Activated CD4-positive, alpha-beta memory T cell treated with anti-CD3 and anti-CD28 coated beads for 36 hours (primary cell): Measurements from ENCODE around the gene KRT75. TPM values are rescaled to one million over a fixed set of nuclear protein-coding genes. Genes with fewer than 3 reads are reported as not detected.

Experiments used
- CTCF ChIA-PET: fragments of 350-600 bp; sonication (Branson Sonifier 250); formaldehyde crosslinking; loops from one replicate; lab custom pipeline; 2021; ENCODE audit warnings: antibody characterized with exemption, inconsistent platforms; lab: Charles Lee
- POLR2A ChIA-PET: fragments of 350-600 bp; sonication (Branson Sonifier 250); formaldehyde crosslinking; loops from one replicate; lab custom pipeline; 2021; ENCODE audit warnings: antibody characterized with exemption; lab: Charles Lee
- DNase-seq: peaks from one replicate; pipeline ENCODE4 v3.0.0-alpha.2; 2020
- H3K27ac Mint-ChIP-seq: one replicate; pipeline ENCODE4 v1.8.0; 2021; ENCODE audit warnings: mixed read lengths
- H3K27me3 Mint-ChIP-seq: one replicate; pipeline ENCODE4 v1.8.0; 2021; ENCODE audit warnings: mixed read lengths
- H3K36me3 Mint-ChIP-seq: one replicate; pipeline ENCODE4 v1.8.0; 2021; ENCODE audit warnings: mixed read lengths
- H3K4me1 Mint-ChIP-seq: one replicate; pipeline ENCODE4 v1.8.0; 2021; ENCODE audit warnings: low read depth, mixed read lengths
- H3K4me3 Mint-ChIP-seq: one replicate; pipeline ENCODE4 v1.8.0; 2021; ENCODE audit warnings: mild to moderate bottlenecking, mixed read lengths
- H3K9me3 Mint-ChIP-seq: one replicate; pipeline ENCODE4 v1.8.0; 2021; ENCODE audit warnings: mixed read lengths
- intact Hi-C: fragments of 100-400 bp; cut with micrococcal nuclease; formaldehyde crosslinking; loops from one replicate; pipeline ENCODE4 v1.15.1; 2023
- total RNA-seq, 2 experiments: library from RNA; stranded (reverse); gene quantifications; one replicate each; pipeline ENCODE4 v1.2.3, GENCODE V29; 2021

The KRT75 gene
- total RNA-seq, 2 experiments from 2014 or later: not detected

DNA sequence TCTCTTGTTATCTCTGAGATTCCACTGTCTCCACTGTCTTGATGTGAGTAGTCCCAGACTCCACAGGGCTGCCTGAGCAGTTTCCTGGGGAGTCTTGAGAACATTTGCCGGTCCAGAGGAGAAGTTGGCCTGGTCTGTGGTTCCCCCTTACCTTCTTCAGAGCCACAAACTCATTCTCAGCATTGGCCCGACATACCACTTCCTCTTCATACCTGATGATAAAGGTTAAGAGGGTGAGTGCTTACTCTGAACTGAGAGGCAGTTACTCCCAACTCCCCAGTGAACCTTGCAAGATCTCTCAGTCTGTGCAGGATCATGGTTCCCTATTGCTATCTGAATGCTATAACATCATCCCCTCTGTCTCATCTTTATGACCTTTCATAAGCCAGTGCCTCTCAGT lies 51.3 kb downstream of the KRT75 start:
- Mint-ChIP-seq H3K4me1 (peaks cover 5% of the 10 kb centered on the region), H3K4me3 (no peak overlapping the region), H3K36me3 (no peaks in the 10 kb centered on the region), H3K27ac (no peak overlapping the region), H3K27me3 (peaks cover 1% of the 10 kb centered on the region), H3K9me3 (no peaks in the 10 kb centered on the region)
- CTCF ChIA-PET: interaction anchor here (1.5 to 2.5 kb wide), 2 partner anchors 10 to 497 kb away, joined by 8 to 9 read pairs; no protein-coding TSS in a partner anchor
- DNase-seq: no peak
- POLR2A ChIA-PET: no interaction called here
- intact Hi-C loops: no loop called here

DNA sequence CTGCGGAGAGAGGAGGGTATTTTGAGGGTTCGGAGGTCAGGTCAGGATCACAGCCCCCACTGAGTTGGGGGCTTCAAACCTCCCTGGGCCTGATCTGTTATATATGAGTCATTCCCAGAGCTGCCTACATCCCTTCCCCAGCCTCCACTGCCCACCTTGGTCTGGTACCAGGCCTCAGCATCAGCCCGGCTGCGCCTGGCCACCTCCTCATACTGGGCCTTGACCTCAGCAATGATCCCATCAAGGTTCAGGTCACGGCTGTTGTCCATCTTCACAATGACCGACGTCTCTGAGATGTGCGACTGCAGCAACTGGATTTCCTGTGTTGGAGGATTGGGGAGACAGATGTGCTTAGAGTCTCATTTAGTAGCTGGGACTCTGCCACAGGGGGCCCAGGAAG lies 53.0 kb downstream of the KRT75 start:
- Mint-ChIP-seq H3K4me1 (peaks cover 5% of the 10 kb centered on the region), H3K36me3 (no peaks in the 10 kb centered on the region), H3K27me3 (peaks cover 11% of the 10 kb centered on the region), H3K27ac (no peak overlapping the region), H3K4me3 (no peak overlapping the region), H3K9me3 (no peaks in the 10 kb centered on the region)
- no peak for DNase-seq
- ChIA-PET CTCF (interaction anchor here (1.0 to 1.3 kb wide), 3 partner anchors 20 to 503 kb away, joined by 3 read pairs; no protein-coding TSS in a partner anchor), POLR2A (no interaction called here)
- intact Hi-C loops: no loop called here

GRCh38 chr12:52380271-52380694 lies 53.9 kb downstream of the KRT75 start:
- ChIA-PET POLR2A (no interaction called here), CTCF (interaction anchor here (0.6 to 1.3 kb wide), 7 partner anchors 21 to 499 kb away, joined by 3 read pairs; no protein-coding TSS in a partner anchor)
- no peaks in the 10 kb centered on the region for H3K9me3 Mint-ChIP-seq
- intact Hi-C loops: no loop called here
- peak; percentile 36 for DNase-seq
- no peak overlapping the region for H3K4me3 Mint-ChIP-seq
- H3K36me3 Mint-ChIP-seq: no peaks in the 10 kb centered on the region
- peaks cover 5% of the 10 kb centered on the region for H3K4me1 Mint-ChIP-seq
- H3K27ac Mint-ChIP-seq: no peak overlapping the region
- H3K27me3 Mint-ChIP-seq: peaks cover 11% of the 10 kb centered on the region

DNA sequence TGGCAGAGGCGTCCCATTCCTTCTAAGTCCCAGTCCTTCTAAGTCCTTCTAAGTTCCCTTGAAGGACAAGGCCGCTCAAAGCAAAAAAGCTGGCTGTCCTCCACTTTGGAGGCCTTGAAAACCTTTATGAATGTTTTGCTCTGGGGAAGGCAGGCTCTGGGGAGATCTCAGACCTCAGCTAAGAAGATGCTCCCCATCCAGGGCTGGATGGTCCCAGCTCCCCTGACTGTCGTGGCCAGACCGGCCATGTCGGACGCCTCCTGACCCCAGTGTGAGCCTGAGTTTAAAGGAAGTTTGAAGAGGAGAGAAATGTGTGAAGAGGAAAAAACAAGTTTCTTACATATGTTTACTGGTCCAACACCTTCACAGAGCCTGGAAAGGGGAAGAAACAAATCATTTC lies 54.6 kb downstream of the KRT75 start:
- intact Hi-C loops: loop anchor here (10.0 kb wide), 1 partner anchor 605 kb away; no protein-coding TSS in a partner anchor
- Mint-ChIP-seq H3K4me1 (peaks cover 5% of the 10 kb centered on the region), H3K27ac (no peak overlapping the region), H3K9me3 (no peaks in the 10 kb centered on the region), H3K27me3 (peaks cover 11% of the 10 kb centered on the region), H3K4me3 (no peak overlapping the region), H3K36me3 (no peaks in the 10 kb centered on the region)
- POLR2A ChIA-PET: no interaction called here
- CTCF ChIA-PET: interaction anchor here (0.7 to 1.2 kb wide), 2 partner anchors 491 to 500 kb away, joined by 3 read pairs; no protein-coding TSS in a partner anchor
- DNase-seq: no peak

- no peak overlapping the region for H3K27ac Mint-ChIP-seq
- CTCF ChIA-PET: no interaction called here
- H3K9me3 Mint-ChIP-seq: peaks cover 8% of the 10 kb centered on the region
- H3K36me3 Mint-ChIP-seq: no peaks in the 10 kb centered on the region
- H3K27me3 Mint-ChIP-seq: peaks cover 11% of the 10 kb centered on the region
- intact Hi-C loops: loop anchor here (10.0 kb wide), 1 partner anchor 607 kb away; no protein-coding TSS in a partner anchor
- DNase-seq: no peak
- H3K4me1 Mint-ChIP-seq: peaks cover 4% of the 10 kb centered on the region
- H3K4me3 Mint-ChIP-seq: no peak overlapping the region
- POLR2A ChIA-PET: no interaction called here
These were observed 56.1 kb downstream of the KRT75 start for GRCh38 chr12:52378091-52378490.

DNA sequence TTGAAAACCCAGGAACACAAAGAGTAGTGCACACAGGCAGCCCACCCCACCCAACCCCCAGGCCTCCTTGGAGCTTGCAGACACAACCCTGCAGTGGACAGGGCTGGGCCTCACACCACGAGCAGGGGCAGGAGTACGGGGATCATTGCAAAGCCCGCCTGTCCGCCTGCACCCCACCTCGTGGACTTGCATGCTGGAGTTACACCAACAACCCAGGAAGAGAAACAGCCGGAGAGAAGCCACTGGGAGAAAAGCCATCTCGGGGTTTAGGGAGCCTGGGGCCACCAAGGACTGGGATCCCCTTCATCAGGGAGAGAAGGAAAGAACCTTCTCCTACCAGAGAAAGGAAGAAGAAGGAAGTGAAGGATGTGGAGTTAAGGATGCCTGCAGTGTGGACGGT lies 56.9 kb downstream of the KRT75 start:
- POLR2A ChIA-PET: no interaction called here
- Mint-ChIP-seq H3K27ac (no peak overlapping the region), H3K4me1 (no peaks in the 10 kb centered on the region), H3K4me3 (no peak overlapping the region), H3K36me3 (no peaks in the 10 kb centered on the region), H3K27me3 (peaks cover 11% of the 10 kb centered on the region), H3K9me3 (peaks cover 8% of the 10 kb centered on the region)
- CTCF ChIA-PET: interaction anchor here (0.9 kb wide), 1 partner anchor 502 kb away, joined by 3 read pairs; no protein-coding TSS in a partner anchor
- DNase-seq: no peak
- intact Hi-C loops: loop anchor here (10.0 kb wide), 1 partner anchor 608 kb away; no protein-coding TSS in a partner anchor

Other genes with a start within 250 kb of the KRT75 start
- not detected for gene KRT80, start 242.4 kb downstream of the KRT75 start, total RNA-seq
- gene KRT7, start 201.1 kb downstream of the KRT75 start, total RNA-seq: 1 to 10 TPM; 3.5 to 3.7 TPM
- under 1 TPM; 0.10 to 0.12 TPM for gene KRT86, start 159.7 kb downstream of the KRT75 start, total RNA-seq
- gene KRT81, start 142.8 kb downstream of the KRT75 start, total RNA-seq: not detected
- not detected for gene KRT83, start 113.0 kb downstream of the KRT75 start, total RNA-seq
- not detected for gene KRT85, start 66.9 kb downstream of the KRT75 start, total RNA-seq
- gene KRT84, start 48.7 kb downstream of the KRT75 start, total RNA-seq: not detected
- not detected for gene KRT82, start 28.0 kb downstream of the KRT75 start, total RNA-seq
- not detected for gene KRT6B, start 17.8 kb upstream of the KRT75 start, total RNA-seq
- gene KRT6C, start 39.4 kb upstream of the KRT75 start, total RNA-seq: not detected
- gene KRT6A, start 58.9 kb upstream of the KRT75 start, total RNA-seq: not detected
- gene KRT5, start 86.0 kb upstream of the KRT75 start, total RNA-seq: not detected
- gene KRT71, start 118.8 kb upstream of the KRT75 start, total RNA-seq: not detected
- gene KRT74, start 139.5 kb upstream of the KRT75 start, total RNA-seq: not detected
- gene KRT72, start 167.1 kb upstream of the KRT75 start, total RNA-seq: under 1 TPM in 1 of 2 experiments, not detected in 1; 0.17 TPM
- under 1 TPM in 1 of 2 experiments, not detected in 1; 0.19 TPM for gene KRT73, start 184.2 kb upstream of the KRT75 start, total RNA-seq
- not detected for gene KRT2, start 217.8 kb upstream of the KRT75 start, total RNA-seq
- not detected for gene KRT1, start 246.0 kb upstream of the KRT75 start, total RNA-seq